ENCODE results near the gene OPHN1.

Gene OPHN1

DNA sequence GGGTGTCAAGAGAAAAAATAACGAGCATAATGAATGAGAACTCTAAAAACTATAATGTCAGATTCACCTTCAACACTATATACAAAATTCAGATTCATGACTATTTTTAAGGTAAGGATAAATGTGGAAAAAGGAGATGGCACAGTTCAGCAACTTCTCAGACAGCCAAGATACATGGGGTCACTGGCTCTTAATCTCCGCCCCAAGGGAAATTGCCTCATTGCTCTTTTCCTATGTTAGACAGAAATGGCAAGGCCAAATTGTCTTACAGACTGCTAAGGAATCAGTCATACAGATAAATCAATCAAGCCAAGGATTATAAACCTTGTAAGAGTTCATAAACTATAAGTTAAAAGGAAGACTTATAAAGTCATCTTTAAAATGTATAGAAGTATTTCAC is 183.4 kb downstream of the OPHN1 start:
- no peak for DNase-seq (ENCODE audit: low read depth, low spot score)

DNA sequence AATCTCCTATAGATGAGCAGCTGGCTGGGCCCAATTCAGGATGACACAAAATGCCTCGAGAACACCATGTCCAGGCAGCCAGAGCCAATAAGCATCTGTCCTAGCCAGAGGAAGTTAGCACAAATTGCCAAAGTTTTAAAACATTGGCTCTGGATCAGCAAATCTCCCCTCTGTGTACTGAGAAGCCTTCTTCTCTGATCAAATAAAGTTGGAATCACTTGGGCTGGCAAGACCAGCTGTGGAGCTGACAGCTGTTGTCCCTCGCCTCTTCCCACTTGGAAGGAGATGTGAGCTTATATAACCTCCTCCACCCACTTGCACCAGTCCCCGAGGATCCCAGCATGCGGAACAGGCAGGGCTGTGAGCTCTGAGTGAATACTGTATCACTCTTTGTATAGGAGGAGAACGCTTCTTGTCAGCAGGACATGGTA is 183.9 kb downstream of the OPHN1 start:
- no peak for DNase-seq (ENCODE audit: low read depth, low spot score)

DNA sequence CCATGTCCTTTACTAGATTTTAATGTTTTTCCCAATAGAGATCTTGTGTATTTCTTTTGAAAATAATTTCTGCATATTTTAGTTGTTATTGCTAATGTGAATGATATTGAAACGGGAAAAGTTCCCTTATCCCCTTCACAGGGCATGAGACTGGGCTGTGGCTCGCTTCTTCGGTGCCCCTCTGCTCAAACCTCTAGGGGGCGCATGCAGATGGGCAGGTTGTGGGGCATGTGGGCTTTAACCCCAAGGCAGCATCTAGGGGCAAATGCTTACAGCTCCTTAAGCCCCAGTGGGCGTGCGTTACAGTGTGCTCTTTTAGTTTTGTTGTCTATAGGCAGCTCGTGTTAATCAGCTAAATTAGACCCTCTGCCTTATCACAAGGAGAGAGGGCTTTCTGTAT is 194.7 kb downstream of the OPHN1 start:
- DNase-seq (ENCODE audit: low read depth, low spot score): peak; percentile 60

DNA sequence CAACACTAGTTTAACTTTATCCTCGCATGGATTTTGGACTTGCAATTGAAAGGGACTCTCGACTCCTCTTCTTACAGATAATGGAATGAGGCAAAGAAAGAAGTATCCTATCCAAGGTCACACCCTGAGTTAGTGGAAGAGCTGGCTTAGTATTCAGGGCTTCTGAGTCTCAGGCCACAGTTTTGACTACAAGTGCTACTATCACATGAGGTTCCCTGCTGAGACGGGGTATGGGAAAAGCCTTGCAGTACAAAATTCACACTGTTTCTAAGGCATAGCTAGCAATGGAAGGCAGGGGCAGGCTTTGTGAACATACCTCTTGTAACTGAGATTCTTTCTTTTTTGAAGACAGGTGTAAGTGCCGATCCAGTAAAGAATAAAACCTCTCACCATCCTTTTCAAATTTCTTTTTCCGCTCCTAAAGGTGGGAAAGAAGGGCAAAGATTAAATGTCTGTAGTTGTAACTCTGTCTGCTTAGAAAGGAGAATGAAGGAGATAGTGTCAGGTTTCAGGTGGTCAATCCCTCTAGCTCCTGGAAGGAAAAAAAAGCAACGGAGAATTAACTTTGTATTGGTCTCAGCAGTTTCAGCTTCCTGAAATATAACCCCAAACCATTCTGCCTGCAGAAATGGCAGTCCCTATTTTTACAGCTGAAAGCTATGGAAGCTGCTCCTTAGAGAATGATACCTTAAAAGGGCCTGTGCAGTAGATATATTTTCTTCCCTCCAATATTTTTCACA is 199.0 kb downstream of the OPHN1 start:
- peak; percentile 55 for DNase-seq (ENCODE audit: low read depth, low spot score)

DNA sequence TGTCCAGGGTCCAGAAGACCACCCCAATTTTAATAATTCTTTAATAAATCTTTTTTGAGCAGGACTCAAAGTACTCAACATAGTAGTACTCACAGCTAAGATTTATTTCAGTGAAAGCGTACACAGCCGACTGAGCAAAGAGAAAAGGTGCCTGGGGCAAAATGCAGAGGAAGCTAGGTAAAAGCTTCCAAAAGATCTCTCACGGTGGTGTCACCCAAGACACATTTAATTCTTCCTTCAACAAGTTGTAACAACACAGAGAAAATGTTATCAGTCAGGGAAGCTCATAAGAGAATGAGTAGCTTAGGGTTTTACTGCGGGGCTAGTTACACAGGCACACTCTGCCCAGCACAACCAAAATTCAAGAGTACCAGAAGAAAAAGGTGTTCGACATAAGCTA is 201.1 kb downstream of the OPHN1 start:
- DNase-seq (ENCODE audit: low read depth, low spot score): peak; percentile 49

DNA sequence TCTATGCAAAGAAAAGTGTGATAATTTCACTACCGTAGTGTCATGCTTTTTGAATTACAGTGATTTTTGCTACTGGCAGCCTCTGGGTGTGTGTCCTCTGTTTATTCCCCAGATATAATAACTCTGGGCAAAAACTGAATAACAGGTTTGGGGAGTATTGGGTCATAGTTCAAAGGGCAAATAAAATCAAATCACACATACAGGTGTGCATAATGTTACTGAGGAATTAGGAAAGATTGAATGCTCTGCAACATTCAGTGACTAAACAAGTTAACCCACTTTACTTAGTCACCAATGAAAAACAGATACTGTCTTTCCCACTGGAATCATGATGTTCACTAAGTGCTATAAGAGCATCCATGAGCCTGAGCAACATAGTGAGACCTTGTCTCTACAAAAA is 224.3 kb downstream of the OPHN1 start:
- no peak for DNase-seq (ENCODE audit: low read depth, low spot score)

DNA sequence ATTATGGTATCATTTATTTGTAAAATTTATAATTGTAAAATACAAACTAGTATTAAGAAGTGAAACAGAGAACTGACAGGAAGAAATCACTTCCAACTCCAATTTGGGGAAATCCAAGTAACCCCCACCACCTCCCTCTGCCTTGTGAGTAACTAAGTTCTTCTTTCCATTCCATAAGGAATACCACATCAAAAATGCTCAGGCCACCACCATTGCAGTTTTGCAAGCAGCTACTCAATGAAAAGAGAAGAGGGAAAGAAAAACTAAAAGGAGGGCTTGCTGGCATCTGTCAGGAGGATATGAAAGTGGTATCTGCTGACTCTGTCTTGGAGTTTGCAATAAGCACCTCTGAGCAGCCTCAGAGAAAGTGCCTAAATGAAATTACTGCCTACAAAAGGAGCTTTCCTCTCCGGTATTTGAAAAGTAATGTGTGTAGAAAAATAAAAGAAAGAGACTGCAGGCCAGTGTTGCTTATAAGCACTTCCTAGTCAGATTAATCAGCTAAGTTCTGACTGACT is 228.7 kb downstream of the OPHN1 start:
- DNase-seq (ENCODE audit: low read depth, low spot score): no peak

DNA sequence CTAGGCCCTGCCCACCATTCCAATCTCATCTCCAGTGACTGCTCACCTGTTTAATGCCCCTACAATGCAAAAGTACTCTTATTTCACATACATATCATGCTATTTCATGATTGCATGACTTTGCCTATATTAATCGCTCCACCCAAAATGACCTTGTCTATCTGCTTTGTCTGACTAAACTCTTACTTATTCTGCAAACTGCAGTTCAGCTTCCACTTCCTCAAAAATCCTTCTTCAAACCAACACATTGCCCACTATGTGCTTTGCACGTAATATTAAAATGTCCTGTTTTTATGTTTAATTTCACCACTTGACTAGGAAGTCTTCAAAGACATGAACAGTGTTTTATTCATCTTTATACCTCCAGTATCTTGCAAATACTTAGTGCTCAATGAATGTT is 229.6 kb downstream of the OPHN1 start:
- DNase-seq (ENCODE audit: low read depth, low spot score): no peak

DNA sequence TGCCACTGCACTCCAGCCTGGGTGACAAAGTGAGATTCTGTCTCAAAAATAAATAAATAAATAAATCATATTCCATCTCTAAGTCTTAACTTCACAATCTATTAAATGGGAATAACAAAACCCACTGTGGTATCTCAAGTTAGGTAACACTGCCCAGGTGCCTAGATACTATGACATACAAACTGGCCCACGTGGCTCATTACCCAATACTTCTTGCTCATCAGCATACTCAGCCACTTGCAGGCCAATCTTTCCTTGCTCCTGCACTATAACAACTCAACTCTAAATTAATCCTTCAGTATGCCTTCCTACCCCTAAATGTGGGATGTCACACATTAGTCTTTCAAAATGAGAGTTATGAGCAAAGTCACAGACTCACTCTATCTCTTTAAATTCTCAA is 230.1 kb downstream of the OPHN1 start:
- DNase-seq (ENCODE audit: low read depth, low spot score): no peak

DNA sequence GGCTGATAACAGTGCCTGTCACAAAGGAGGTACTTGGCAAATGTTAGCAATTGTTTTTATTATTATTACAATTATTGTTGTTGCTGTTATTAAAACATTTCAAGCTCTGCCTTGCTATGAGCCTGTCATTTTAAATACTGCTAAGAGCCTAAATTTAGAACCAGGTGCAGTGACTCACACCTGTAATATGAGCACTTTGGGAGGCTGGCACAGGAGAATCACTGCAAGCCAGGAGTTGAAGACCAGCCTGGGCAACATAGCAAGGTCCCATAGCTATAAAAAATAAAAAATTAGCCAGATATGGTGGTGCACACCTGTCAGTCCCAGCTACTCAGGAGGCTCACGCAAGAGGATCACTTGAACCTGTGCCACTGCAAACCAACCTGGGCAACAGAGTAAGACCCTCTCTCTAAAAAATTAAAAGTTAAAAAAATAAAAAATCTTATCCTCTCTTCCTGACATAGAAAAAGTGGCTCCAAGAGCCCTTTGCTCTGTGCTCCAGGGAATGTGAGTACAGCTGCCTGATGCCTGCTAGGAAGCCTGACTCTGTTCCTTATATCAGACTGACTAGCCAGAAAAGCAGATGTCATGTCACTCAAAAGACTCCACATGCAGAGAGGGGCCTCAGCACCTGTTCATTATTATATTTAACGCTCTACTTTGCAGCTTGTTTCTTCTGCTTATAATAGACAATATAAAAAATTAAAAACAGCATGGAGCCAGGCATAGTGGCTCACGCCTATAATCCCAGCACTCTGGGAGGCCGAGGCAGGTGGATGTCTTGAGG is 234.0 kb downstream of the OPHN1 start:
- no peak for DNase-seq (ENCODE audit: low read depth, low spot score)

DNA sequence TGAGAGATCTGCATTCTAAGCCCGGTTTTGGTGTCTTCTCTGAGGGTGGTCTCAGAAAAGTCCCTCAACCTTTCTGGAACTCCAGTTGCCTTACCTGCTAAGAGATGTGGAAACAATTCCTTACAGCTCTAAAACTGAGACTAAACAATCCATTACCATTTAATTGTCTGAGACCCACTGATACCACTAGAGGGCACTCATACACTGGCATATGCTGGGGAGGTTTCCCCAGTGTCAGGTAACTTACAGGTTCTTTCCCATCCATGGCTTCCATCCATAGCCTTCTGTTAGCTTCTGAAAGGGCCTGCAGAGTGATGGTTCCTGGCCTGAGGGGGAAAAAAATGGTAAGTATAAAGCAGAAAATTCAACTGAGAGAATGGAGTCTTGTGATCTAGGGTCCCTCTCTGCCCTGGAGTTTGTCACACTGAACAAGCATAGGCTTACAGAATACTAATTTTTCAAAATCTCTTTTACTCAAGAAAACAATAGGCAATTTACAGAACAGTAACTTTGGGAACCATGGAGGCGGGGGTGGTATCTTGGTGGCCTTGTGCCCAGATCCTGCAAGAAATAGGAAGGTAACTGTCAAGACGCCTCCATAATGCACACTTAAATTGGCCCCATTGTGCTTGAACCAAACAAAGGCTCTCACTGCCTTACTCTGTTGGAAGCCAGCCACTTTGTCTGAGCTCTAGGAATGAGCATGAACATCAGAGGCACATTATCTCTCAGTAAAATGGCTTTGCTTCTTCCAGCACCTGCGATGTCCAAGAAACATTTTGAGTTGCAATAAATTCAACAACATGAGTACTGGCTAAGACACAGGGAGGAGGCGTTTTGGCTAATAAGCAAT is 236.1 kb downstream of the OPHN1 start:
- DNase-seq (ENCODE audit: low read depth, low spot score): peak; percentile 54

DNA sequence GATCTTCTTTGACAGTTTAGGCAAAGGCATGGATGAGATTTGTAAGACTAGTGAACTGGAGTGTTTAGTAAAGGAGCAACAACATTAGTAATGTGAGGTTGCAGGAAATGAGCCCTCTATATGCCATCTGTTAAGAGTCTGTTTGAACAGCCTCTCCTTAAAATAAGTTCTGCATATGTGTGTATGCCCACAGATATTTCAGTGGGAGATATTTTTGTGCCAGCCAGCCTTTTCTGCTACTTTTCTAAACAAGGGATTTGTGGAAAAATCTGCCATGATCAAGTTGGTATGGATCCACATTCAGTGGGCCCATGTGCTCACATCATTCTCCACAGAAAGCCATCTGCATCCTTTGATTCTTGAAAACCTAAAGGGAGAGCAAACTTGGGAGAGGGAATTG is 237.7 kb downstream of the OPHN1 start:
- DNase-seq (ENCODE audit: low read depth, low spot score): no peak

DNA sequence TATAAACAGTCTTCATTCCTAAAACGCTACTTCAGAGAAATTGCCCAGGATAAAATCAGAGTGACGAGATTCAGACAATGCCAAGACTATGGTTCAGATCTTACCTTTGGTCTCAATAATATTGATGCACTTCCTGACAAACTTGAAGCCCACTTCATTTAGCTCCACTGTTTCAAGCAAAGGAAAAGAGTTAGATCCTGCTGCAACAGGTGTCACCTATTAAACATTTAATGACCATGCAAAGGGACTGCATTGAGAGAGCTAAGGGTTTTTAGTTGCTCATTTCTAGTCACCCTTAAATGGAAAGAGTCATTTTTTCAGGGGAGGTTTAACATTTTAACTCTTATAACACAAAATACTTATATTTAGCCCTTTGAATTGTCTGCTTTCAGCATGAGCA is 239.5 kb downstream of the OPHN1 start:
- DNase-seq (ENCODE audit: low read depth, low spot score): no peak

DNA sequence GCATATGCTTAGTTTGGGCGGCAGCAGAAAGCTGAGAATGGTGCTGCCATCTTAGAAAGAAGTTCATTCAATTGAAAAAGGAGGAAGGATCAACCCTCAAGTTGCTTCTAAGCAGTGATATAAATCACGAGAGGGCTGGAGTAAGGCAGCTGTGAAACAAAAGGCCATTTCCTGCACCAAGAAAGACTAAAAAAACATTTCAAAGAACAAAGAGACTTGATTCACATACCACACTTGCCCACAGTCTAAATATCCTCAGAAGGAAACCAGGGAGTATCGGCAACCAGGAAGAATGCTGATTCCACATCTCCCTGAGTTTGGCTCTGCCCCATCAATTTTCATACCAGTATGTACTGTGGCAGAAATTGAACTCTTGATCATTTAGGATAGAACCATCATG is 240.1 kb downstream of the OPHN1 start:
- no peak for DNase-seq (ENCODE audit: low read depth, low spot score)

DNA sequence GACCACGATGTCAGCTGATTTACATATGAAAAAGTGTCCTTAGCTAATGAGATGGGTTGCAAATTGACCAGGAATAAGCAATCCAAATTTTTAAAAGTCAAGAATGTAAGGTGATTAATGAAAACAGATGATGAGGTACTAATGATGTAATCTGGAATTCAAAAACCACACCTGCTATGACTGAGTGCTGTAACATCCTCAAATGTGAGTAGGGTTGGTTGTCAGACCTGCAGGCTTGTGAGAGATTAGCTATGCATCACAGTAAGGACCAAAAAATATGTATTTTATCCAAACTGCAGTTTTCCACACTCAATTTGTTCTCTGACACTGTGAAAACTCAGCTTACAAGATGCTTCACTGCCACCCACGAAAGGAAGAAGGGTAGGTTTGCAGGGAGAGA is 242.5 kb downstream of the OPHN1 start:
- DNase-seq (ENCODE audit: low read depth, low spot score): no peak

DNA sequence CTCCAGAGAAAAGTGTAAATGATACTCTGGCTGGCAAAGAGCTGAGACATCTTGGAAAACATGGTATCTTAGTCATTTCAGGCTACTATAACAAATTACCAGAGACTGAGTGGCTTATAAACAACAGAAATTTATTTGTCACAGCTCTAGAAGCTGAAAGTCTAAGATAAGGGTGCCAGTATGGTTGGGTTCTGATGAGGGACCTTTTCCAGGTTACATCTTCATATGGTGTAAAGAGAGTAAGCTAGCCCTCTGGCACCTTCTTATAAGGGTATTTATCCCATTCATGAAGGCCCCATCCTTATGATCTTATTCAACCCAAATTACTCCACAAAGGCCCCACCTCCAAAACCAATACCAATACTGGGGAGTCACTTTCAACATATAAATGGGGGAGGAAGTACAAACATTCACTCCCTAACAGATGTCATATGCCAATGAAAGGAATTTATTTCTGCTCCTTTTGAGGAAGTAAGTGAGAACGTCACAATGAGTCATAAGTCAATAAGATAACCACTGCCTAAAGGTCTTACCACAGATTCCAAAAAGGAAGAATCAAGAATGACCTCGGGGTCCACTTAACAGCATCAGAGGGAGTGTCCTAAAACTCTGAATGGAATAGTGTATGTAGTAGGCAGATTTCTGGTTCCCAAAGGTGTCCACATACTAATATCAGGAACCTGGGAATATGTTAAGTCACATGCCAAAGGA is 246.6 kb downstream of the OPHN1 start:
- DNase-seq (ENCODE audit: low read depth, low spot score): no peak

DNA sequence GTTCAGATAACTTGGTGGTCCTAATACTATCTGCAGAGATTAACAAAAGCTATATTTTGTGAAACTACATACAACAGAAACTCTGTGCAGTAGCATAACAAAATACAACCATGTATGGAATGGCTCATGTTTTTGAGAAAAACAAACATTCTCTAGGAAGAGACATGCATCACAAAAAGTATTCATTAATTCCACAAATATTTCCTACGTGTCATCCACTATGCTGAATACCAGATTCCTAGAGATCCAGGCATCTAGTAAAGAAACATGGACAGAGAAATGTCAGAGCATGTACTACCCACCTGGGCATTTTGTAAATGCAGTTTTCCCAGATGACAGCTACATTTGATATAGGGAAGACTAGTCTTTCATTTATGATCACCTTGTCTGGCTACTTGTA is 248.1 kb downstream of the OPHN1 start:
- DNase-seq (ENCODE audit: low read depth, low spot score): no peak

DNA sequence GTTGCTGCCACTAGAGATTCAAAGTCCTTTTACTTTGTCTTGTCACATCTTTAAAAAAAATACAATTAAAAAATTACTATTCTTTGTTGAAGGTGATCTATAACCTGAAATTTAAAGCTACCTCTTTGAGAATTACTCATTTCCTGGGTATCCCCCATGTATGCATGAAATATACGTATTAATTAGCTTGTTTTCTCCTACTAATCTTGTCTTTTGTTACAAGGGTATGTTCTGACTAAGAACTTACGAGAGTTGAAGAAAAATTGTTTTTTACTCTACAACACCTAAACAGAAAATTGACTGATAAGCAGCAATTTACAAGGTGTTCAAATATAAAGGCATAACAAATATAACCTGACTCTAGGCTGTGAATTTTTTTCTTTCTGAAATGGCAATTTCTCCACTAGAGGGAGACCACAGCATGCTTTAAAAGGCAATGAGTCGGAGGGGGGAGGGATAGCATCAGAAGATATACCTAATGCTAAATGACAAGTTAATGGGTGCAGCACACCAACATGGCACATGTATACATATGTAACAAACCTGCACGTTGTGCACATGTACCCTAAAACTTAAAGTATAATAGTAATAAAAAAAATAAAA is 249.6 kb downstream of the OPHN1 start:
- peak; percentile 5 for DNase-seq (ENCODE audit: low read depth, low spot score)

DNA sequence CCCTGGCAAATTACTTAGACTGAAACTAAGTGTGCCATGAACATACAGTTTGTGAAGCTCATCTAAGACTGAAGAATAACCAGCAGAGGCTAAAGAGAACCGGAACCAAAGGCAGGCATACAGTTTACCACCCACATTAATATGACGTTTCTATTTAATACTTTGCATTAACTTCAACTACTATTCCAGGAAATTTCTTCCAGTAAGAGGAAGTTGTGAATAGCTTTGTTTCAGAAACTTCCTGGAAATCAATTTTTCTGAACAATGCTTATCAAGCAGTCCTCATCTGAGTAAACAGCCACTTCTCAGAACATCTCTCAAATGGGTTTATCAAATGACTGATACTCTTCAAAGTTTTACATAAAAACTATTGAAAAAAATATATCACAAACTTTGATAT is 252.7 kb downstream of the OPHN1 start:
- DNase-seq (ENCODE audit: low read depth, low spot score): no peak

DNA sequence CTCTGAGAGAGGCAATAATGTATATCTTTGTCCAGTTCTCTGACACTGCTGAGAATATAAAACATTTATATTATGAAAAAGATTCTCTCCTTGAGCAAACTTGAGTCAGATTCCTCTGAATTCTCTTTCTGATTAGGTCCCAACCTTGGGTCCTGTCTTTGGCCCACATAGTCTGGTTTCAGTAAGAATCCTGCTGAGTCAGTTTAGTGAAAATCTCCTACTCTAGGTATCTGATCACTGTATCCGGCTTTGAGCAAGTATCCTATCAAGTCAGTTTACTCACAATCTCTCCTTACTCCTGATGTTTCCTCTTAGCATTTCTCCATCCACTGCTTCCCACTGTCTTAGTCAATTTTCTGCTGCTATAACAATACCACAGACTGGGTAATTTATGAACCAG is 253.9 kb downstream of the OPHN1 start:
- DNase-seq (ENCODE audit: low read depth, low spot score): no peak

DNA sequence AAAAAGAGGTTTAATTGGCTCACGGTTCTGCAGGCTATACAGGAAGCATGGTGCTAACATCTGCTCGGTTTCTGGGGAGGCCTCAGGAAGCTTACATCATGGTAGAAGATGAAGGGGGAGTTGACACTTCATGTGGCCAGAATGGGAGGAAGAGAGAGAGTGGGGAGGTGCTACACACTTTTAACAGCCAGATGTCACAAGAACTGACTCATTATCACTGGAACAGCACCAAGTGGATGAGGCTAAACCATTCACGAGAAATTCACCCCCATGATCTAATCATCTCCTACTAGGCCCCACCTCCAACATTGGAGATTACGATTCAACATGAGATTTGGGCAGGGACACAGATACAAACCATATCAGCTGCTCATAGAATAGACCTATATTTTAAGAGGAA is 255.8 kb downstream of the OPHN1 start:
- DNase-seq (ENCODE audit: low read depth, low spot score): no peak
